Erythroblast (primary cell): Measurements from ENCODE around the gene FBXO31.
"Not testable (repeated sequence)": the region's sequence is repeated elsewhere in the genome, so short reads cannot be mapped to it uniquely, and the experiment has no call there.

Source experiments
- DNase-seq, 2 experiments: peaks; one replicate each; lab custom pipeline; 2025; lab: John Stamatoyannopoulos, UW
- GATA1 ChIP-seq: IDR thresholded peaks from 2 replicates; pipeline ENCODE4 v1.6.1; 2011; ENCODE audit warnings: low read depth, mild to moderate bottlenecking, control low read depth, low read length, moderate library complexity
- POLR2A ChIP-seq: IDR thresholded peaks from 2 replicates; pipeline ENCODE4 v1.6.1; 2011; ENCODE audit warnings: mild to moderate bottlenecking, low read length

The FBXO31 gene

DNA sequence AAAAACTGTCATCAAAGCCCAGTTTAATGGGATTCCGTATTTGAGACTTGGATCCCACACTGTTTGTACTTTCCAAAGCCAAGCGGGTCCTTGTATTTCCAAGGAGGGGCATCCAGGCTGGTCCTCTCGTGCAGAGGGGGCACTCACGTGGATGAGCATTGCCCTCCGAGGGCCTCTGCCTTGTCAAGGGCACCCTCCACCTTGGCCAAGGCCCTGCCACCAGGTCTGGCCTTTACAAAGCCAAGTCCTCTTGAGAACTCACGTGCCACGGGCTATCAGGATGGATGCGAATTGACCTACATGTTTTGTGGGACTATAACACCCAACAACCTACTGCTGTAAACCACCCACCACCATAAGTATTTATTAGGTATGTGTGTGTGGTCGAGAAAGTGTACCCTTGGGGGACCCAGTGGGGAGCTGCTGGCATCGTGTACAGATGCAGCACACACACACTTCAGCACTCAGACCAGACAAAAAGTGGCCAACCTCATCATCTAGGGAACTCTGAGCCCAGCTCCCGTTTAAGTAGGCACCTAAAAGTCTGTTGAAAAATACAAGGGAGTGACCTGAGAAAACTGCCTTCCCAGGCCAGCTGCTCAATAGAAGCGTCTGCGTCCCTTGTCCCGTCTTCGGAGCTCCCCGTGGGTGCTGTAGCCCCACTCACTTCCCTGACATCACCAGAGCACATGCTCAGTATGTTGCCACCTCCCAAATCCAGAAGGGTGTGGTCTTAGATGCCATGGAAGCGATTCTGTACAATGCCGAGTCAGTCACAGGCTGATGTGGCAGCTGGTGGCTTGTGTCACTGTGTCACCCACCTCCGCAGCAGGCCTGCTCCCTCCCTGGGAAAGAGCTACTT lies 21.4 kb upstream of the FBXO31 start:
- TF ChIP-seq POLR2A = peak; percentile 12
- no peak for TF ChIP-seq GATA1
- DNase-seq = peak in 1 of 2 experiments; percentile 44

DNA sequence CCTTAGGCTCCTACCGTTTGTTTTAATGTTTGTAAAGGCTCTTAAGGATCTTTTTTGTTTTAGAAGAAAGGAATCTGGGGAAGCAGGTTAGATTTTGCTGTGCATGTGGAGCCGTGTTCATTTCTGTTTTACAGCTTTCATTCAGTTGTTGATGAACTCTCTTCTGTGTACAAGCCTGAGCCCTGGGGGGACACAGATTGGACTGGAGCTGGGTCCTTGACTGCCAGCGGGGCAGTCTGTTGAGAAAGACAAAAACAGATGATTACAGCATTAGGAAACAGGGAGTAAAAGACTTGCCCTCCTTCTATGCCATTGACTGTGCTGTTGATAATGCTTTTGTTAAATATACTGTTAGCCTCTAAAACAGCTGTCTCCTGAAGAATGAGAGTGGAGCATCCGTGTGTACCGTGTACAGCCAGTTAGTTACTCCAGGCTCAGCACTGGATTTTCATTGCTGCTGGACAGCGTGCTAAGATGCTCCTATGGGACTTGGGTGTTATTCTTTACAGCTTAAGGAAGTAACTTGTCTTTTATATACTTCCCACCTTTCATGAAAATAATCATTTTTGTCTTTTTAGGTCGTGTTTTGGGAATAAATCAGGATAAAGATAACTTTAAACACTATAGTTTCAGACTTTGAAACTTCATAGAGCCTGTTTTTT lies 11.7 kb upstream of the FBXO31 start:
- DNase-seq = no peak
- TF ChIP-seq POLR2A = no peak
- TF ChIP-seq GATA1 = no peak

DNA sequence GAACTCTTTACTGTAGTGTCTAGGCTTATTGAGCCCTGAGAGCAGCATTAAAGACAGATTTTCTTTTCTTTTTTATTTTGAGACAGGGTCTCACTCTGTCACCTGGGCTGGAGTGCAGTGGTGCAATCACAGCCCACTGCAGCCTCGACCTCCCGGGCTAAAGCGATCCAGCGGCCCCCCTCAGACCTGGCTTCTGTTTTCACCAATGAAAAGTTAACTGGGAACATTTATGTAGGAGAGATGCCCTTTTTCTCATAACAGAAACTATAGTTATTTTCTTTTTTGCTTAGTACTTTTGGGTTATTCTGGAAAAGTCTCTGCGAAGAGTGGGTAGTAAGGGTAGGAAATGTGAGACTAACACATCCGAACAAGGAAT lies 10.1 kb upstream of the FBXO31 start:
- TF ChIP-seq GATA1 (no peak), POLR2A (no peak)
- DNase-seq = no peak

DNA sequence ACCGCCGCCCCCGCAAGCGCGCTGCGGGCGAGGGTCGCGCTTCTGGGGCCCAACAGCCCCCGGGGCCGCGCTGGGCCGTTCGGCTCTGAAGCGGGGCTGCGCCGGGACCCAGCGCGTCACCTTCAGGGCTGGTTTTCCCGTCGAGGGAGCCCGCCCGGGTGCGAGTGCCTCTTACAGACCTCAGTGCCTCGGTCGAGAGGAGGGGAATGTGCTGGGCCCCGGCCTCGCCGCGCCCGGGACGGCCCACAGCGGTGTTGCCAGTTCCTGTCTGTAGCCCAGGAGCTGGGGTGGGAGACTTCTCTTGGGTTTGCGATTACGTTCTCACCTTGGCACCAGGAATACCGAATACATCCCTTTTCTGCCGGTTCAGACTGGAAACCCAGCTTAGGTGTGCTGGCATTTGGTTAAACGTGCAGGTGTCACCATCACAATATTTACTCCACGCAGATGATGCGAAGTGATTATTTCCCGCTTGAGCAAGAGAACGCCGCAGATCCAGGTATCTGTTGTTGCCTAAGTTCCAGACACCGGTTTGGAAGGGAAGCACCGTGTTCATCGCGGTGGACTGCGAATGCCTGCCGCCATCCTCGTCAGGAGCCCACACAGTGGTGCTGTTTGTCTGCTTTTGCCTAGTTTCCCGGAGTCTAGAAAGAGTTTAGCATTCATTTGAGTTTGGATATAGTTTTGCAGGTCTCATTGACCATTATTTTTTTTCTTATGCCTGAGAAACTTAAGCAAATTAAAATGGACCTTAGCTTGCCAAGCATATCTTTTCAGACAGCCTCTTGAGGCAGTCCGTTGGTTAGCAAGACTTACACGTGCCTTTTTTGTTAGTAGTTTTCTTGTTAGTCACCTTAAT lies 9.5 kb upstream of the FBXO31 start:
- no peak for TF ChIP-seq POLR2A
- DNase-seq = peak; percentile 66 to 82

DNA sequence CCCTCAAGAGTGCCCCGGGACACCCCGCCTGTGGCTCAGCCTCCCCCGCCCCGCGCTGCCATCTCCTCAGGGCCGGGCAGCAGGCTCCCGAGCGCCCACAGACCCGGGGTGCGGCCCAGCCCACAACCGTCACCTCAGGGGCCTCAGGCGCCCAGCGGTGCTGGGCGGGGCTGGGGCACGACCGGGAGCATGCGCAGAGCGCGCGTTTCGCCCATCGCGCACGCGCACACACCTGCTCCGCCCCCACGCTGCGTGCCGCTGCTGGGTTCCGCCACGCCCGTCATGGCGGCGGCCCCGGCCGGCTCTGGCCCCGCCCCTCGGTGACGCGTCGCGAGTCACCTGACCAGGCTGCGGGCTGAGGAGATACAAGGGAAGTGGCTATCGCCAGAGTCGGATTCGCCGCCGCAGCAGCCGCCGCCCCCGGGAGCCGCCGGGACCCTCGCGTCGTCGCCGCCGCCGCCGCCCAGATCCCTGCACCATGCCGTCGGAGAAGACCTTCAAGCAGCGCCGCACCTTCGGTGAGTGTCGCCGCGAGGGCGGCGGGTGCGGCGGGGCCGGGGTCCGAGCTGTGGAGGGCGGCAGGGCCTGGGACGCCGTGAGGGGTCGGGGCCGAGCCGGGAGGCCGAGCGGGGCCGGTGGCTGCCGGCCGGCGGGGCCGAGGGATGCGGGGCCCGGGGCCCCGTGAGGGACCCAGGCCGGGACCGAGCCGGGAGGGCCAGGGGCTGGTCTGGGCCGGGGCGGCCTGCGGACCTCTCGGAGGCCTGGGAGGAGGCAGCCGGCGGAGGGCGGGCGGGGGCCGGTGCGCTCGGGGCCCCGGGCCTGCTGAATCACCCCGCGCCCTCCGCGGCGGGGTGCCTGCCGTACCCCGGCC lies 8.6 kb upstream of the FBXO31 start, which contains the start of gene MAP1LC3B:
Gene MAP1LC3B, plus strand, starts transcription at position 387 of the 871 bp plus-strand sequence. Its CDS starts 92 bp downstream, at position 479.
- no peak for TF ChIP-seq GATA1
- TF ChIP-seq POLR2A = peak; percentile 96
- peak; percentile 98 to 100 for DNase-seq

DNA sequence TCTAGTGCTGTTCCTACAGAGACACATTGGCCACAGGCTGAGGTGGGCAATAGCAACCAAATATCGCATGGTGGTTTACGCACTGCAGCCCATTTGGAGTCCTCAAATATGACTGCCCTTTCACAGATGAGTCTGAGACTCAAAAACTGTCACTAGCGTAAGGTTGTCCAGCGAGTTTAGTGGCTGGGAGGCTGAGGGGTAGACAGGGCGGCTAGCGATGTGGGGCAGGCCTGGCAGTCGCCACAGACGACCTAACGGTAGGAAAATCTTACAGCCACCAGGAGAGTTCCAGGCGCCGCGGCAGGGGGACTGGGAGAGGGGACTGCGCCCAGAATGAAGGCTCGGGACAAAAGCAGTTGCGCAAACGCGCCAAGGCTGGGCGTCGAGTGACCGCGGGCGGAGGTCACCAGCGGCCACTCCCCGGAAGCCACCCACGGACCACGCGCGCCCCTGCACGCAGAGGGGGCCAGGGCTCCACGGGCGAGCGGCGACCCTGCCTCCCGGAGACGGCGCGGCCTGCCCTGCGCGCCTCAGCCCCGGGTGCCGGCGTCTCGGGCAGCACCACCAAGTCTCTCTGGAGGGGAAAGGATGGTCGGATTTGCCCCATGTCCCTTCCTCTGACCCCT lies 7.9 kb upstream of the FBXO31 start:
- peak; percentile 77 to 86 for DNase-seq
- TF ChIP-seq GATA1 = no peak
- no peak for TF ChIP-seq POLR2A

DNA sequence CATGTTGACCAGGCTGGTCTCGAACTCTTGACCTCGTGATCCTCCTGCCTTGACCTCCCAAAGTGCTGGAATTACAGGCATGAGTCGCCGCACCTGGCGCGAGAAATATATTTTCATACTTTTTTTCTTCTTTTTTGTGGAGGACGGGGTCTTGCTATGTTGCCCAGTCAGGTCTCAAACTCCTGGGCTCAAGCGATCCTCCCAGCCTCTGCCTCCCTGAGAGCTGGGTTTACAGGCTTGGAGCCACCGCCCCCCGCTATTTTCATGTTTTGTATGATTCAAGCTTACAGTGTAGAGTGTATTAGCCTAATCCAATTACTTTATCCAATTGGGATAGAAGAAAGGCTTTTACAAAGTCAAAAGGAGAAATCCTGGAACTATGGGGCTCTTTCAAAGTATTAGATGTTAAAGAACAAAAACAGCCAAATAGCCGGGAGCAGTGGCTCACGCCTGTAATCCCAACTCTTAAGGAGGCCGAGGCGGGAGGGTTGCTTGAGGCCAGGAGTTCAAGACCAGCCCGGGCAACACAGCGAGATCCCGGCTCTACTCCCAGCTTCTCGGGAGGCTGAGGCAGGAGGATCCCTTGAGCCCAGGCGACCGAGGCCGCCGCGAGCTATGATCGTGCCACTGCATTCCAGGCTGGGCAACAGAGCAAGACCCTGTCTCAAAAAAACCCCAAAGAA lies 7.2 kb upstream of the FBXO31 start:
- no peak for DNase-seq
- TF ChIP-seq POLR2A (no peak), GATA1 (no peak)

DNA sequence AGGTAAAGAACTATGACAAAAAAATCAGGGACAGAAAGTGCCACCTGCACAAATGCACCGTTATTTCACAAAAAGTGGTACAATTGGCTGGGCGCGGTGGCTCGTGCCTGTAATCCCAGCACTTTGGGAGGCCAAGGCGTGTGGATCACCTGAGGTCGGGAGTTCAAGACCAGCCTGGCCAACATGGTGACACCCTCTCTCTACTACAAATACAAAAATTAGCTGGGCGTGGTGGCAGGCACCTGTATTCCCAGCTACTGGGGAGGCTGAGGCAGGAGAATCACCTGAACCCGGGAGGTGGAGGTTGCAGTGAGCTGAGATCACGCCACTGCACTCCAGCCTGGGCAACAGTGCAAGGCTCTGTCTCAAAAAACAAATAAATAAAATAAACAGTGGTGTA lies 6.3 kb upstream of the FBXO31 start:
- DNase-seq = not testable (repeated sequence)

DNA sequence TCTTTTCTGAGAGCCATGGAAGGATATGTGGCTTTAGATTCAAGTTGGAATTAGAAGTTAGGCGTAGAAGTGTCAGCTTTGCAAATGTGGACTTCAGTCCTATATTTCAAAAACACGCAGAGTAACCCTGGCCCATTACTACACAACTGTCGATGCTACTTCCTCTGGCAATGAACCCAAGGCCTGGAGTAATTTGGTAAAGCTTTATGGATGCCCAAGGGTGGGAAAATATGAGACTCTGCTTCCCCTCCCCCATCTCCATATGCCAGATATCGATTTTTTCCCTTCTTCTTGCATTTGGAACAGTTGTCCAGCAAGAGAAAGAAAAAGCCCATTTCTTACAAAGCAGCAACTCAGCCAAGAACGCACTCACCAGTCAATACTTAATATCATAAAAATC lies 5.7 kb upstream of the FBXO31 start:
- TF ChIP-seq POLR2A (no peak), GATA1 (no peak)
- peak in 1 of 2 experiments; percentile 68 for DNase-seq

DNA sequence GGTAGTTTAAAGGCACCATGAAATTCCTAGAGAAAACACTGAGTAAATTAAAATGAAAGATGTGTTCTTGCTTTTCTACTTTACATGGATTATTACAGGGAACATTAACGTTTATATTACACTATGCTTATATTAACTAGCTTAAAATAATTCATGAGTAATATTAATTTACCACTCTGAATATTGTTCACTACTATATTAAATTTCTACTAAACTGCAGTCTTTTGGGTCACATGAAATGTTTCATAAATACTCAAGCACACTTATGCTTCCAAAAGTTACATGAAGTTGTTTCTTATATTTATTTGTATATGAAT lies 5.2 kb upstream of the FBXO31 start:
- DNase-seq = no peak
- TF ChIP-seq POLR2A (no peak), GATA1 (no peak)

DNA sequence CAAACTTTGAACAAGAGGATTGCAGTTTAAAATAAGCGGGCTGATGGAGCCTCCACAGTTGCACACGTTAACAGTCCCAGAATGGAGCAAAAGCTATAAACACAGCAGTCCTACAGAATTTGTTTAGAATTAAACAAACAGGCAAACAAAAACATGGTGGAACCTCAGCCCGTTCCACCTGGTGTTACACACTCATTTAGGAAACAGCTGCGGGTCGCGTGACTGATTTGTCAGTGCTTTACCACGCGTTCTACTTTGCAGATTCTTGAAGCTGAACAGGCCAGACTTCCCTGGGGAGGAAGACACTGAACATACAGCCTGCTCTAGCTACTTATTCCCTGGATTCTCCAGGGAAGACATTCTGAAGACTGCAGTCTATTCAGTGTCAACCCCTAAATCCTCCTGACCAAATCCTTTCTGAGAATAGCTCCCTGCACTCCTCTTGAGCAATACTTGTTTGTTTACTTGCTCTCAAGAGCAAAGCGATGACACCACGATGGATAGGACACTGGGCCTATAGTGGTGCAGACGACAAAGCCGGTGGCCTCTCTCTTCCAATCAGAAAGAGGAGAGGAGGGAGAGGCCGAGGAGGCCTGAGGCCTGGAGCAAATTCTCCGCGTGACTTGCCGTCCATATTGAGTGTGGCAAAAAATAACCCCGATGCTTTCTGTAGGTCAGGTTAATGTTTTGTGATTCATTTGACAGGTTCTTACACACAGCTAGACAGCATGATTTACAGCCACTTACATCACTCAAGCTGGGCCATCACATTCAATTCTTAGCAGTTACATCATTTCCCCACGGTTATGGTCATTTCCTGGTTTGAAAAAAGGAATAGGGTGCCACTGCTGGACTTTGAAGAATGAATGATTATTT lies 4.6 kb upstream of the FBXO31 start:
- peak; percentile 98 to 99 for DNase-seq
- TF ChIP-seq GATA1 = no peak
- peak; percentile 79 for TF ChIP-seq POLR2A

DNA sequence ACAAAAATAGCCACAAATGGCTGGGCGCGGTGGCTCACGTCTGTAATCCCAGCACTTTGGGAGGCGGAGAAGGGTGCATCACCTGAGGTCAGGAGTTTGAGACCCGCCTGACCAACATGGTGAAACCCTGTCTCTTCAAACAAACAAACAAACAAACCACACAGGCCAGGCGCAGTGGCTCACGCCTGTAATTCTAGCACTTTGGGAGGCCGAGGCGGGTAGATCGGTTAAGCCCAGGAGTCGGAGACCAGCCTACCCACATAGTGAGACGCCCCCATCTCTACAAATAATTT lies 1.2 kb upstream of the FBXO31 start:
- not testable (repeated sequence) for DNase-seq
